Vagina (tissue), 2 donors: ENCODE measurements around the gene ISOC2. TPM values are rescaled to one million over a fixed set of nuclear protein-coding genes. Genes with fewer than 3 reads are reported as not detected.

Experiments
- DNase-seq, 2 donors: peaks; one replicate each; pipeline ENCODE4 v3.0.0-alpha.2; 2017; ENCODE audit errors: extremely low spot score in 2 of 2
- H3K27ac ChIP-seq: fragments of 200-600 bp; sonication (generic); one replicate; pipeline ENCODE4 v1.5.1; 2019
- H3K27me3 ChIP-seq: fragments of 200-600 bp; sonication (generic); one replicate; pipeline ENCODE4 v1.5.1; 2019
- H3K36me3 ChIP-seq, 2 donors: fragments of 200-600 bp; sonication (generic); one replicate each; pipeline ENCODE4 v1.5.1; 2017 to 2019
- H3K4me1 ChIP-seq: fragments of 200-600 bp; sonication (generic); one replicate; pipeline ENCODE4 v1.5.1; 2019
- H3K4me3 ChIP-seq, 2 donors: fragments of 200-600 bp; sonication (generic); 1 replicate in 1 of 2; 2 replicates in 1 of 2; pipeline ENCODE4 v1.5.1; 2016 to 2019
- H3K9me3 ChIP-seq: fragments of 200-600 bp; sonication (generic); one replicate; pipeline ENCODE4 v1.5.1; 2019
- POLR2A ChIP-seq, 2 donors: fragments of 450-650 bp; IDR thresholded peaks; one replicate each; pipeline ENCODE4 v1.6.1; 2017; ENCODE audit warnings: antibody characterized with exemption in 2 of 2, mild to moderate bottlenecking in 2 of 2, moderate library complexity in 2 of 2
- POLR2AphosphoS5 ChIP-seq, 2 donors: sonication (generic); formaldehyde crosslinking; IDR thresholded peaks; one replicate each; pipeline ENCODE4 v1.9.0; 2017; ENCODE audit warnings: antibody characterized with exemption in 2 of 2, mild to moderate bottlenecking in 2 of 2, low read depth in 1 of 2; ENCODE audit not compliant: insufficient read depth in 1 of 2
- intact Hi-C: fragments of 100-400 bp; cut with DNase I; formaldehyde crosslinking; loops from one replicate; pipeline ENCODE4 v1.15.1; 2023
- total RNA-seq: library from RNA; depleted of rRNA; stranded (reverse); fragments of >200 nt; gene quantifications from one replicate; pipeline ENCODE4 v1.2.3, GENCODE V29; 2016
- TF ChIP-seq, protein P1 (sequence below), 3 experiments: fragments of 450-650 bp in 2 of 3; fragments of 200-600 bp in 1 of 3; sonication (generic) in 1 of 3; IDR thresholded peaks; one replicate each; pipeline ENCODE4 v1.5.1; 2017 to 2019; ENCODE audit warnings: antibody characterized with exemption in 3 of 3, mild to moderate bottlenecking in 2 of 3, moderate library complexity in 2 of 3

Gene ISOC2
- total RNA-seq, 1 donor from 2014 or later = 61.4 TPM

DNA sequence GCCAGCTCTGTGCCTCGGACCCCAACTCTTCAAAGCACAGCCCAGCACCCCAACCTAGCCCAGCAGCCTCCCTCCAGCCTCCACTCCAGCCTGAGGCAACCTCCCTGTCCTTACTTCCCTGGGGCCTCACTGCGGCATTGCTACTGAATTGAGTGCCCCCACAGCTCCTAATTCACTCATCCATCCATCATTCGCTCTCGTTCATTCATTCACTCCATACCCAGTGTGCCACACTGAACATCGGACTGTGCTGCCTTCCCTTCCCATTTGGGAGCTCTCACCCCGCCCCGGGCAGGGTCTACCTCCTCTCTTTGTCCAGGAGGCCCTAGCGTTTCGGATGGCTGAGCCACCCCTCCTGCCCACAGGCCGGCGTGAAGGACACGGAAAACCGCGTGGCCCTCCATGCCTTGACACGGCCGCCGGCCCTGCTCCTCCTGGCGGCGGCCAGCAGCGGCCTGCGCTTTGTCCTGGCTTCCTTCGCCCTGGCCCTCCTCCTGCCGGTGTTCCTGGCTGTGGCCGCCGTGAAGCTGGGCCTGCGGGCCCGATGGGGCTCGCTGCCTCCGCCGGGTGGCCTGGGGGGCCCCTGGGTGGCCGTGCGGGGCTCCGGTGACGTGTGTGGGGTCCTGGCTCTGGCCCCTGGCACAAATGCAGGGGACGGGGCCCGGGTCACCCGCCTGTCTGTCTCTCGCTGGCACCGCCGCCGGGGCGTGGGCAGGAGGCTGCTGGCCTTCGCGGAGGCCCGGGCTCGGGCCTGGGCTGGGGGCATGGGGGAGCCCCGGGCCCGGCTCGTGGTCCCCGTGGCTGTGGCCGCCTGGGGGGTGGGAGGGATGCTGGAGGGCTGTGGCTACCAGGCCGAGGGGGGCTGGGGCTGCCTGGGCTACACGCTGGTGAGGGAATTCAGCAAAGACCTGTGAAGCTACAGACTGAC, 24.9 kb upstream of the ISOC2 start:
- TF ChIP-seq POLR2AphosphoS5 (IDR thresholded peaks at IDR 0.05; ENCODE audit: insufficient read depth in 1 of 2, low read depth in 1 of 2) (no peak), POLR2A (IDR thresholded peaks at IDR 0.05) (no peak)
- TF ChIP-seq, protein P1, sequence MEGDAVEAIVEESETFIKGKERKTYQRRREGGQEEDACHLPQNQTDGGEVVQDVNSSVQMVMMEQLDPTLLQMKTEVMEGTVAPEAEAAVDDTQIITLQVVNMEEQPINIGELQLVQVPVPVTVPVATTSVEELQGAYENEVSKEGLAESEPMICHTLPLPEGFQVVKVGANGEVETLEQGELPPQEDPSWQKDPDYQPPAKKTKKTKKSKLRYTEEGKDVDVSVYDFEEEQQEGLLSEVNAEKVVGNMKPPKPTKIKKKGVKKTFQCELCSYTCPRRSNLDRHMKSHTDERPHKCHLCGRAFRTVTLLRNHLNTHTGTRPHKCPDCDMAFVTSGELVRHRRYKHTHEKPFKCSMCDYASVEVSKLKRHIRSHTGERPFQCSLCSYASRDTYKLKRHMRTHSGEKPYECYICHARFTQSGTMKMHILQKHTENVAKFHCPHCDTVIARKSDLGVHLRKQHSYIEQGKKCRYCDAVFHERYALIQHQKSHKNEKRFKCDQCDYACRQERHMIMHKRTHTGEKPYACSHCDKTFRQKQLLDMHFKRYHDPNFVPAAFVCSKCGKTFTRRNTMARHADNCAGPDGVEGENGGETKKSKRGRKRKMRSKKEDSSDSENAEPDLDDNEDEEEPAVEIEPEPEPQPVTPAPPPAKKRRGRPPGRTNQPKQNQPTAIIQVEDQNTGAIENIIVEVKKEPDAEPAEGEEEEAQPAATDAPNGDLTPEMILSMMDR (IDR thresholded peaks at IDR 0.05) = no peak
- H3K27ac ChIP-seq = peak overlapping the region; percentile 95
- peak overlapping the region in 1 of 2 donors; percentile 64 for H3K4me3 ChIP-seq
- H3K4me1 ChIP-seq = peaks cover 70% of the 10 kb centered on the region
- H3K27me3 ChIP-seq = no peaks in the 10 kb centered on the region
- no peaks in the 10 kb centered on the region for H3K36me3 ChIP-seq
- no peaks in the 10 kb centered on the region for H3K9me3 ChIP-seq
- DNase-seq = no peak
- intact Hi-C loops = no loop called here

DNA sequence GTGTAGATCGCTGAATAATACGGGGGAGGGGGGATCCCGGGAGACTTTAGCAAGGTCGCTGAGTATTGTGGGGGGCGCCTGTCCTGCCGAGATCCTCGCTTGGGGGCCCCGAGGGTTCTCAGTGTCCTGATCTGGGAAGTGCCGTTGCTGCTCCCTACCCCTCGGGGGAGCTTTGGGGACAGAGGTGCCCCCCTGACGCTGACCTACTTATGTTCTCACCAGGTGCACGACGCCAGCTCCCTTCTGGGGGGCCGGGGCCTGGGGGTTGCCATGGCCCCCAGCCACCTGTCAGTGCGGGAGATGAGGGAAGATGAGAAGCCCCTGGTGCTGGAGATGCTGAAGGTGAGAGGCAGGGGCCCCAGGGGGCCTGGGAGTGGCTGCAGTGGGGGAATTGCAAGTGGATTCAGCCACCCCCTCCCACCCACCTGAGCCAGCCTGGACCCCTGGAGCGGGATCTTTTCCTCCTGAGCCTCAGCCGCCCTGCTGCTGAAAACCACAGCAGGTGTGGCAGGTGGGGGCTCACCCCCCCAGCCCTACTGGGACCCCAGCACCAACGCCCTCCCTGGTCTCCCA, 24.1 kb upstream of the ISOC2 start:
- no peaks in the 10 kb centered on the region for H3K9me3 ChIP-seq
- H3K27me3 ChIP-seq = no peaks in the 10 kb centered on the region
- peak overlapping the region; percentile 58 to 64 for H3K4me3 ChIP-seq
- peak overlapping the region; percentile 95 for H3K27ac ChIP-seq
- TF ChIP-seq, protein P1 (IDR thresholded peaks at IDR 0.05) = no peak
- TF ChIP-seq POLR2AphosphoS5 (IDR thresholded peaks at IDR 0.05; ENCODE audit: insufficient read depth in 1 of 2, low read depth in 1 of 2) (no peak), POLR2A (IDR thresholded peaks at IDR 0.05) (no peak)
- DNase-seq = no peak
- H3K36me3 ChIP-seq = no peaks in the 10 kb centered on the region
- intact Hi-C loops = no loop called here
- H3K4me1 ChIP-seq = peaks cover 67% of the 10 kb centered on the region

DNA sequence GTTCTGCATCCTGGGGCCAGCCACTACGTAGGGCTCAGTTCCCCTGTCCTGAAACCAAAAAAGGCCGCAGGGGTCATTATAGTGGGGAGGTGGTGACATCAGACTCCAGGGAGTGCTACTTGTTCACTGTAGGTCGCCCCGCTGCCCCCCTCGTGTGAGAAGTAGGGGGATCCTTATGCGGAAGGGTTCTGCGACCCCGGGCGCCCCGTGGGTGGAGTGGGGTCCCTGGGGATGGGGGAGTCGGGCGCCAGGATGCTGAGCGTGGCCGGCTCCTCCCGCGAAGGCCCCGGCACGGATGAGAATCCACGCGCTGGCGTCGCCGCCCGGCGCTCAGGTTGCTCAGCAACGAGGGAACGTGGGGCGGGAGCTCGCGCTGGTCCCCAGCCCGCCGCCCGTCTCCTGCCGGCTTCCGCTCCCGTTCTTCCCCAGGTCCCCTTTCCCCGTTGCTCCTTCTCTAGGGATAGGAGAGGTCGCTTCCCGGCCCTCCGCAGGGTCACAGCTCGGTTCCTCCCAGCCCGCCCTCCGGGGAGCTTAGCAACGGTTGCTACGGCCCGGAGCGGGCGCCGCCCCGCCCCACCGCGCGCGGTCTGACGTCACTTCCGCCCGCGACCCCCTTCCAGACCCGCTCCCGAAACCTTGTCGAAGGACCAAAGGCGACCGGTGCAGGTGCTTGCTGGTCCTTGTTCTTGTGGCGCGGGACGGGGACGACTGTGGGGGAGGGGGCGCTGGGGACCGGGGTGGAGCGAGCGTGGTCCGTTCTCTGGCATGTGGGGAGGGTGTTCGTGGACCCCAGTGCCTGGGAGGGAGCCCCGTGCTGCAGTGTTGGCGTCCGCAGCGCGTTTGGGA, 23.4 kb upstream of the ISOC2 start, which contains the start of gene NAT14:
Gene NAT14 (plus strand): TSS at position 596 of the 846 bp plus-strand sequence. CDS start 521 bp downstream, outside the sequence.
- peak within 1 kb of the TSS; percentile 58 to 64 for H3K4me3 ChIP-seq
- H3K9me3 ChIP-seq = no peaks in the 10 kb centered on the region
- peak within 1 kb of the TSS; percentile 95 for H3K27ac ChIP-seq
- no peaks in the 10 kb centered on the region for H3K27me3 ChIP-seq
- no peak for DNase-seq
- TF ChIP-seq, protein P1 (IDR thresholded peaks at IDR 0.05) = no peak
- peak in 1 of 2 donors; percentile 54 for TF ChIP-seq POLR2AphosphoS5 (IDR thresholded peaks at IDR 0.05; ENCODE audit: insufficient read depth in 1 of 2, low read depth in 1 of 2)
- H3K36me3 ChIP-seq = no peaks in the 10 kb centered on the region
- peaks cover 63% of the 10 kb centered on the region for H3K4me1 ChIP-seq
- intact Hi-C loops = no loop called here

DNA sequence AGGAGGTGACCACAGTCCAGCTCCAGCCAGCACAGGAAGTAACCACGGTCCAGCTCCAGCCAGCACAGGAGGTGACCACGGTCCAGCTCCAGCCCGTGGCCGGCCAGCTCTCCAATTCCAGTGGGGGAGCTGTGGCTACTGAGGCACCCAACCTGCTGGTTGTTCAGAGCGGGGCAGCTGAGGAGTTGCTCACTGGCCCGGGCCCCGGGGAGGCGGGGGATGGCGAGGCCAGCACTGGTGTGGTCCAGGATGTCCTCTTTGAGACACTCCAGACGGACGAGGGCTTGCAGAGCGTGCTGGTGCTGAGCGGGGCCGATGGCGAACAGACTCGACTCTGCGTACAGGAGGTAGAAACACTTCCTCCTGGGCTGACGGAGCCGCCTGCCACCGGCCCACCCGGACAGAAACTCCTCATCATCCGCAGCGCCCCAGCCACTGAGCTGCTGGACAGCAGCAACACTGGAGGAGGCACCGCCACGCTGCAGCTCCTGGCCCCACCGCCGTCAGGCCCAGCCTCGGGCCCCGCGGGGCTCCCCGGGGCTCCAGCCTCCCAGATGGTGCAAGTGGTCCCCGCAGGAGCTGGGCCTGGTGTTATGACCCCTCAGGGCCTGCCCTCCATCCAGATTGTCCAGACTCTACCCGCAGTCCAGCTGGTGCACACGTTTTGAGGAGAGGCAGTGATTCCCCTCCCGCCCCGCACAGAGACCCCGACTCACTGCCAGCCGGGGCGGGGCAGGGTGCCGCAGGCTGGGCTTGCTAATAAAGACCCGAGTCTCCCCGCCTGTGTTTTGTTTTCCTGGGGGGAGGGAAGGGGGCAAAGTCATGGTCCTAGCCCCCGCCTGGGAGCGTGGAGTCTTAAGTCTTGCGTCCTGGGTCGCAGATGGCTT, 22.5 kb upstream of the ISOC2 start:
- peaks cover 55% of the 10 kb centered on the region for H3K4me1 ChIP-seq
- no peaks in the 10 kb centered on the region for H3K27me3 ChIP-seq
- no peaks in the 10 kb centered on the region for H3K9me3 ChIP-seq
- H3K27ac ChIP-seq = no peak overlapping the region
- peak overlapping the region; percentile 58 to 64 for H3K4me3 ChIP-seq
- TF ChIP-seq POLR2AphosphoS5 (IDR thresholded peaks at IDR 0.05; ENCODE audit: insufficient read depth in 1 of 2, low read depth in 1 of 2) (no peak), POLR2A (IDR thresholded peaks at IDR 0.05) (no peak)
- TF ChIP-seq, protein P1 (IDR thresholded peaks at IDR 0.05) = no peak
- DNase-seq = no peak
- no peaks in the 10 kb centered on the region for H3K36me3 ChIP-seq
- intact Hi-C loops = no loop called here
